Heart right ventricle (tissue), 16 donors: ENCODE results near the gene WDR64. TPM values are rescaled to one million over a fixed set of nuclear protein-coding genes. Genes with fewer than 3 reads are reported as not detected.

Source experiments
- ATAC-seq, 8 donors: fragments of 200-7000 bp; cut with Tn5 transposase; one replicate each; pipeline ENCODE4 v1.9.1; 2020; ENCODE audit warnings: mild to moderate bottlenecking in 8 of 8, moderate library complexity in 8 of 8, moderate number of reproducible peaks in 1 of 8
- DNase-seq, 2 donors: peaks; one replicate each; pipeline ENCODE4 v3.0.0-alpha.2; 2020
- H3K27ac ChIP-seq, 10 donors: fragments of 200-600 bp; sonication (generic) in 2 of 10; one replicate each; pipeline versions ENCODE4 v1.5.0 to v1.8.0; 2020 to 2022; ENCODE audit warnings: mild to moderate bottlenecking in 3 of 10
- H3K27me3 ChIP-seq, 7 donors: fragments of 200-600 bp; one replicate each; pipeline ENCODE4 v1.8.0; 2021 to 2022; ENCODE audit warnings: mild to moderate bottlenecking in 2 of 7
- H3K36me3 ChIP-seq, 9 donors: fragments of 200-600 bp; sonication (generic) in 1 of 9; one replicate each; pipeline versions ENCODE4 v1.5.0 to v1.8.0; 2020 to 2022; ENCODE audit warnings: mild to moderate bottlenecking in 2 of 9
- H3K4me1 ChIP-seq, 9 donors: fragments of 200-600 bp; sonication (generic) in 1 of 9; one replicate each; pipeline versions ENCODE4 v1.5.0 to v1.8.0; 2020 to 2022; ENCODE audit warnings: mild to moderate bottlenecking in 4 of 9
- H3K4me3 ChIP-seq, 10 donors: fragments of 200-600 bp; sonication (generic) in 2 of 10; one replicate each; pipeline versions ENCODE4 v1.5.0 to v1.8.0; 2020 to 2022; ENCODE audit warnings: mild to moderate bottlenecking in 7 of 10, moderate library complexity in 2 of 10
- H3K9me3 ChIP-seq, 11 donors: fragments of 200-600 bp in 10 of 11; sonication (generic) in 2 of 11; one replicate each; pipeline versions ENCODE4 v1.5.0 to v1.8.0; 2013 to 2022; ENCODE audit warnings: mild to moderate bottlenecking in 2 of 11, control low read depth in 1 of 11, moderate library complexity in 1 of 11
- WGBS, 2 donors: extraction: QIAGEN DNeasy Blood & Tissue Kit; methylation state at CpG; one replicate each; pipeline ENCODE4 v1.1.7; 2013; ENCODE audit warnings: inconsistent platforms in 1 of 2; 5-methylcytosine and 5-hydroxymethylcytosine counted together
- intact Hi-C, 10 donors: fragments of 100-400 bp; cut with DNase I; formaldehyde crosslinking; loops; one replicate each; pipeline versions ENCODE4 v1.11.1 to v1.14.2; 2022
- polyA plus RNA-seq, 2 donors: library from polyadenylated mRNA; stranded (reverse); fragments of 200-250 nt; gene quantifications; one replicate each; pipeline ENCODE4 v1.2.3, GENCODE V29; 2013
- total RNA-seq, 10 donors: library from RNA; stranded (reverse); fragmentation: NEBNext Ultra II Directional in 3 of 10; extraction: Animal tissue kit (Norgen Biotek cat#: 25700) in 3 of 10; gene quantifications; one replicate each; pipeline versions ENCODE4 v1.2.1 to v1.2.4, GENCODE V29; 2021 to 2023
- TF ChIP-seq, protein P1 (sequence below), 9 donors: fragments of 200-600 bp; sonication (generic) in 2 of 9; IDR thresholded peaks; one replicate each; pipeline versions ENCODE4 v1.5.0 to v1.8.0; 2021 to 2022; ENCODE audit warnings: antibody characterized with exemption in 9 of 9, mild to moderate bottlenecking in 5 of 9, moderate library complexity in 1 of 9
- donor health status: Arrhythmogenic right ventricular cardiomyopathy.
- donor health status: ischemic (EF 13 %, LVEDD 7.1; RV severe dilation, severe dysfunction).
- donor health status: healthy with polysubstance abuse.
- donor health status: DM: no; HTN: yes; CAD: no.
- donor health status: DM: no; HTN: no; CAD: no.
- donor health status: ischemic (EF 25% LVEDD 6.9; RV normal size, moderate dysfunction).
- donor health status: ischemic (EF 25% LVEDD 5.7; RV mildly dilated, moderate dysfunction).
- donor health status: healthy.
- donor health status: DM: yes; HTN: yes; CAD: no.
- donor health status: Ischemic cardiomyopathy.
- donor health status: ischemic (EF 35%, LVEDD 5.7; RV mildly dilated, moderate dysfunction).
- donor health status: nonischemic (EF 11% LVEDD 7.7; RV severe dilation, severe dysfunction).
- donor health status: DM: yes; HTN: yes; CAD: no.
- donor health status: PGD.
- donor health status: ischemic (EF 29% LVEDD 5.4; RV normal size, mild dysfunction).
- donor health status: nonischemic (EF 23%, LVEDD 6.1; RV moderate dilation, normal function).

The WDR64 gene
- total and polyA plus RNA-seq, 12 donors: 0.59 TPM; not detected in 11

DNA sequence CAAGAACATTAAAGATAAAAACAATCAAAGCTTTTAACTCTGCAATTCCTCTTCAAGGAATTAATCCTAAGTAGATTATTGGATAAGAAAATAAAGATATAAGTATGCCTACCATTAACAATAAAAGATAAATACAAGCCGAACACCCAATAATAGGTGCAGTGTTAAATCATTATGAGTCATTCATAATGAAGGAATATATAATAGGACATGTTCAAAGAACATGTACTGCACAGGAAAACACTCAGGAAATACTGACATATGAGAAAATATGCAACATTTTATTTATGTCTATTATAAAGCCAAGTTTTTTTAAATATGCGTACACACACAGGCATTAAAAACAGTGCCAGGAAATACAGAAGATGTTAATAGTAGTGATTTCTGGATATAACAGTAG, 184.9 kb downstream of the WDR64 start:
- ATAC-seq: no peak

GRCh38 chr1:241837416-241837815, 185.3 kb downstream of the WDR64 start:
- ATAC-seq (no peak), DNase-seq (no peak)
- Histone ChIP-seq H3K4me3 (no peak overlapping the region), H3K4me1 (peaks cover 0 to 8% (median 0%) of the 10 kb centered on the region in 9 donors), H3K27me3 (peaks cover 0 to 17% (median 3%) of the 10 kb centered on the region in 7 donors), H3K27ac (no peak overlapping the region), H3K36me3 (no peaks in the 10 kb centered on the region), H3K9me3 (no peaks in the 10 kb centered on the region)
- intact Hi-C loops: loop anchor here in 4 of 10 donors (5.0 to 10.0 kb wide), 3 partner anchors 223 to 303 kb away; partner anchors contain the start of gene KMO (in 1 of the 4)
- TF ChIP-seq, protein P1, sequence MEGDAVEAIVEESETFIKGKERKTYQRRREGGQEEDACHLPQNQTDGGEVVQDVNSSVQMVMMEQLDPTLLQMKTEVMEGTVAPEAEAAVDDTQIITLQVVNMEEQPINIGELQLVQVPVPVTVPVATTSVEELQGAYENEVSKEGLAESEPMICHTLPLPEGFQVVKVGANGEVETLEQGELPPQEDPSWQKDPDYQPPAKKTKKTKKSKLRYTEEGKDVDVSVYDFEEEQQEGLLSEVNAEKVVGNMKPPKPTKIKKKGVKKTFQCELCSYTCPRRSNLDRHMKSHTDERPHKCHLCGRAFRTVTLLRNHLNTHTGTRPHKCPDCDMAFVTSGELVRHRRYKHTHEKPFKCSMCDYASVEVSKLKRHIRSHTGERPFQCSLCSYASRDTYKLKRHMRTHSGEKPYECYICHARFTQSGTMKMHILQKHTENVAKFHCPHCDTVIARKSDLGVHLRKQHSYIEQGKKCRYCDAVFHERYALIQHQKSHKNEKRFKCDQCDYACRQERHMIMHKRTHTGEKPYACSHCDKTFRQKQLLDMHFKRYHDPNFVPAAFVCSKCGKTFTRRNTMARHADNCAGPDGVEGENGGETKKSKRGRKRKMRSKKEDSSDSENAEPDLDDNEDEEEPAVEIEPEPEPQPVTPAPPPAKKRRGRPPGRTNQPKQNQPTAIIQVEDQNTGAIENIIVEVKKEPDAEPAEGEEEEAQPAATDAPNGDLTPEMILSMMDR (IDR thresholded peaks at IDR 0.05): no peak
- 83 to 88% methylated on average over 5 of the region's 5 CpGs for WGBS, 2 donors

More for the DNA sequence above, 184.9 kb downstream of the WDR64 start:
- Histone ChIP-seq H3K4me1 (peaks cover 0 to 4% (median 0%) of the 10 kb centered on the region in 9 donors), H3K27me3 (peaks cover 0 to 17% (median 3%) of the 10 kb centered on the region in 7 donors), H3K36me3 (no peaks in the 10 kb centered on the region), H3K9me3 (no peaks in the 10 kb centered on the region), H3K27ac (no peak overlapping the region), H3K4me3 (no peak overlapping the region)
- no peak for DNase-seq
- WGBS, 2 donors: 64 to 81% methylated on average over 2 of the region's 2 CpGs
- intact Hi-C loops: loop anchor here in 4 of 10 donors (5.0 to 10.0 kb wide), 3 partner anchors 222 to 302 kb away; partner anchors contain the start of gene KMO (in 1 of the 4)
- TF ChIP-seq, protein P1 (IDR thresholded peaks at IDR 0.05): no peak

GRCh38 chr1:241837901-241838300, 185.8 kb downstream of the WDR64 start:
- peaks cover 0 to 9% (median 0%) of the 10 kb centered on the region in 9 donors for H3K4me1 ChIP-seq
- DNase-seq: no peak
- WGBS, 2 donors: 72 to 76% methylated on average over 4 of the region's 4 CpGs
- no peak overlapping the region for H3K27ac ChIP-seq
- H3K36me3 ChIP-seq: no peaks in the 10 kb centered on the region
- TF ChIP-seq, protein P1 (IDR thresholded peaks at IDR 0.05): no peak
- H3K27me3 ChIP-seq: peaks cover 0 to 16% (median 2%) of the 10 kb centered on the region in 7 donors
- H3K4me3 ChIP-seq: no peak overlapping the region
- no peak for ATAC-seq
- H3K9me3 ChIP-seq: no peaks in the 10 kb centered on the region
- intact Hi-C loops: loop anchor here in 4 of 10 donors (5.0 to 10.0 kb wide), 3 partner anchors 223 to 303 kb away; partner anchors contain the start of gene KMO (in 1 of the 4)

DNA sequence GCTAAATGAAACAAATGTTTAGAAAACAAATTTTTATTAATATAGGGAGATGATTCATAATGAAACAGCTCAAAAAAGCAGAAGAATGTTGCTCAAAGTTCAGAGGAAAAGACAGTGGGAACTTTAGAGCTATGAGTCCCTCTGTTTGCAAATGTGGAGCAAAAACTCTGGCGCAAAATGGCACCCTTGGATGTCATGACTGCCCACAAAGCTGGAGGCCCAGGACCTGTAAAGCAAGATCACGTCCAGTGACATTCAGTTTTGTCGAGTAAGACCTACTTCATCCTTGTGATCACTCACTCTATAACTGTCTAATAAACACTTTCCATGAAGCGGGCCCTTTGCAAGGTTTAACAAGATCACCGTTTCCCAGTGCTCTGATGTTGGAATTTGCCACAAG, 186.8 kb downstream of the WDR64 start:
- TF ChIP-seq, protein P1 (IDR thresholded peaks at IDR 0.05): no peak
- no peak overlapping the region for H3K4me3 ChIP-seq
- no peaks in the 10 kb centered on the region for H3K36me3 ChIP-seq
- H3K27me3 ChIP-seq: peaks cover 0 to 10% (median 0%) of the 10 kb centered on the region in 7 donors
- H3K27ac ChIP-seq: no peak overlapping the region
- no peak for DNase-seq
- H3K9me3 ChIP-seq: no peaks in the 10 kb centered on the region
- WGBS, 2 donors: 88 to 93% methylated on average over 5 of the region's 5 CpGs
- ATAC-seq: no peak
- peaks cover 0 to 9% (median 0%) of the 10 kb centered on the region in 9 donors for H3K4me1 ChIP-seq
- intact Hi-C loops: loop anchor here in 4 of 10 donors (5.0 to 10.0 kb wide), 3 partner anchors 224 to 304 kb away; partner anchors contain the start of gene KMO (in 1 of the 4)
